Left ventricle myocardium inferior (tissue), 1 donor: ENCODE results near the gene TMEM242. TPM values are rescaled to one million over a fixed set of nuclear protein-coding genes. Genes with fewer than 3 reads are reported as not detected.
A peak's percentile ranks its signal among the peaks of the same experiment; 100 is the strongest.

Source experiments
- DNase-seq: peaks from one replicate; pipeline ENCODE4 v3.0.0-alpha.2; 2020
- H3K27ac ChIP-seq: fragments of 200-600 bp; replicated peaks from 2 replicates; pipeline ENCODE4 v1.8.0; 2021
- H3K27me3 ChIP-seq: fragments of 200-600 bp; 2 replicates; pipeline ENCODE4 v1.8.0; 2021; ENCODE audit warnings: low read depth
- H3K36me3 ChIP-seq: fragments of 200-600 bp; 2 replicates; pipeline ENCODE4 v1.8.0; 2021
- H3K4me1 ChIP-seq: fragments of 200-600 bp; 2 replicates; pipeline ENCODE4 v1.8.0; 2021
- H3K4me3 ChIP-seq: fragments of 200-600 bp; 2 replicates; pipeline ENCODE4 v1.8.0; 2021; ENCODE audit warnings: mild to moderate bottlenecking, moderate library complexity
- H3K9me3 ChIP-seq: fragments of 200-600 bp; replicated peaks from 2 replicates; pipeline ENCODE4 v1.8.0; 2021
- intact Hi-C: fragments of 100-400 bp; cut with micrococcal nuclease; formaldehyde crosslinking; loops from one replicate; pipeline ENCODE4 v1.11.0; 2022
- total RNA-seq: library from RNA; stranded (reverse); fragmentation: NEBNext Ultra II Directional; extraction: Animal tissue kit (Norgen Biotek cat#: 25700); gene quantifications from one replicate; pipeline ENCODE4 v1.2.1, GENCODE V29; 2021
- TF ChIP-seq, protein P1 (sequence below): fragments of 200-600 bp; IDR thresholded peaks from 2 replicates; pipeline ENCODE4 v1.8.0; 2021; ENCODE audit warnings: antibody characterized with exemption, mild to moderate bottlenecking, borderline replicate concordance
- donor health status: DM: no; HTN: yes; CAD: no; lungs with severe emphysema.

TMEM242 gene
- total RNA-seq, 1 donor from 2014 or later, result 19.8 TPM

GRCh38 chr6:157364705-157365104, 41.4 kb upstream of the TMEM242 start:
- TF ChIP-seq, protein P1, sequence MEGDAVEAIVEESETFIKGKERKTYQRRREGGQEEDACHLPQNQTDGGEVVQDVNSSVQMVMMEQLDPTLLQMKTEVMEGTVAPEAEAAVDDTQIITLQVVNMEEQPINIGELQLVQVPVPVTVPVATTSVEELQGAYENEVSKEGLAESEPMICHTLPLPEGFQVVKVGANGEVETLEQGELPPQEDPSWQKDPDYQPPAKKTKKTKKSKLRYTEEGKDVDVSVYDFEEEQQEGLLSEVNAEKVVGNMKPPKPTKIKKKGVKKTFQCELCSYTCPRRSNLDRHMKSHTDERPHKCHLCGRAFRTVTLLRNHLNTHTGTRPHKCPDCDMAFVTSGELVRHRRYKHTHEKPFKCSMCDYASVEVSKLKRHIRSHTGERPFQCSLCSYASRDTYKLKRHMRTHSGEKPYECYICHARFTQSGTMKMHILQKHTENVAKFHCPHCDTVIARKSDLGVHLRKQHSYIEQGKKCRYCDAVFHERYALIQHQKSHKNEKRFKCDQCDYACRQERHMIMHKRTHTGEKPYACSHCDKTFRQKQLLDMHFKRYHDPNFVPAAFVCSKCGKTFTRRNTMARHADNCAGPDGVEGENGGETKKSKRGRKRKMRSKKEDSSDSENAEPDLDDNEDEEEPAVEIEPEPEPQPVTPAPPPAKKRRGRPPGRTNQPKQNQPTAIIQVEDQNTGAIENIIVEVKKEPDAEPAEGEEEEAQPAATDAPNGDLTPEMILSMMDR, result no peak
- Histone ChIP-seq H3K9me3 (no peaks in the 10 kb centered on the region), H3K27ac (no peak overlapping the region), H3K36me3 (no peaks in the 10 kb centered on the region), H3K4me1 (no peaks in the 10 kb centered on the region), H3K4me3 (no peak overlapping the region), H3K27me3 (no peaks in the 10 kb centered on the region)
- intact Hi-C loops, result no loop called here
- DNase-seq, result no peak

DNA sequence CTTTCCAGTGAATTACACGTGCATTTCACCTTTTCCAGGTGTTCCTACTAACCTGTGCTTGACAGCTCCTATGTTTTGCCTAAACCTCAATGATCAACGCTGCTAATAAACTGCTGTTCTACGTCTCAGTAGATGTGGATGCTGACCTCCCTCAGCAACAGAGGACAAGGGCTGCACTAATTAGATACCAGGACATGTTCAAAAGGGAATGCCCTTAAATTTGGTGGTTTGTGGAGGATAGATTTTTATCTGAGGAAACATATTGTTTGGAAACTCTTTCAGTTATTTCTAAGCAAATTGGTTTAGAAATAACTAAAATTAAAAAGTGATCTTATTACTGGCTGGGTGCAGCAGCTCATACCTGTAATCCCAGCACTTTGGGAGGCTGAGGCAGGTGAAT, 38.6 kb upstream of the TMEM242 start:
- intact Hi-C loops, result no loop called here
- no peak overlapping the region for H3K4me3 ChIP-seq
- TF ChIP-seq, protein P1, result no peak
- no peak overlapping the region for H3K27ac ChIP-seq
- H3K27me3 ChIP-seq, result no peaks in the 10 kb centered on the region
- no peaks in the 10 kb centered on the region for H3K36me3 ChIP-seq
- no peak for DNase-seq
- no peaks in the 10 kb centered on the region for H3K4me1 ChIP-seq
- H3K9me3 ChIP-seq, result no peaks in the 10 kb centered on the region

DNA sequence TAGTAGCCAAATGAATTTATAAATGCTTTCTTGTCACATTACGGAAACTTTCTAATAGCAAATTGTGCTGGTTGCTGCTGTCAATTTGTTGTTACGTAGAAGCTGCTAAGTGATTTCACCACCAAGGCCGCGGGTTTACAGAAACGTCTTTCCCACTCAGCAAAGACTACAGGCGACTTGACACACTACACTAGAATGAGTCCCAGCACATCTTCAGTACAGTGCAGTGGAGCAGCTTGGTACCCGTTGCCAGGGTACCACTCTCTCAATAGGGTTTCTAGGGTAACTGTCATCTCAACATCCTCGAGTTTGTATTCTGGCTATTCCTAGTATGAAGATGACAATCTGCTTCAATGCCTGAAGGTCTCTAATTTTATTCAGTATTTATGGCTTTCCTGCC, 35.0 kb upstream of the TMEM242 start:
- no peaks in the 10 kb centered on the region for H3K9me3 ChIP-seq
- DNase-seq, result no peak
- H3K36me3 ChIP-seq, result no peaks in the 10 kb centered on the region
- H3K4me3 ChIP-seq, result no peak overlapping the region
- no peaks in the 10 kb centered on the region for H3K4me1 ChIP-seq
- no peak overlapping the region for H3K27ac ChIP-seq
- H3K27me3 ChIP-seq, result no peaks in the 10 kb centered on the region
- intact Hi-C loops, result no loop called here
- TF ChIP-seq, protein P1, result no peak

DNA sequence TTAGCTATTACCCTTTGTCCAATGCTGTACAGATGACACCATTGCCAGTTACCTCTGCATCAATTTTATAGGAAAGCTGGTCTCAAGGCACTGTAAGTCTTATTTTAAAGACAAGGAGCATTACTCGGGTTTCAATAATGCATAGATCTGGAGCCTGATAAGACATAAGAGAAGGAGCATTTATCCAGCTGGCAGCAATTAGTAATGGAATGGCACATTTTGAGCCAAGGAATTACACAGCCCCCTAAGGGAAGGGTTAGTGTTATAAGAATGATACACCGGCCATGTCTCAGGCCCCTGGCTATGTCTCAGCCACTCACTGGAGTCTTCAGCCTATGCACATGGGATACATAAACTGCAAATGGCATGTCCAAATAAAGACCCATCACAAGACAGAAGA, 23.1 kb upstream of the TMEM242 start:
- intact Hi-C loops, result no loop called here
- no peaks in the 10 kb centered on the region for H3K4me1 ChIP-seq
- no peak overlapping the region for H3K27ac ChIP-seq
- DNase-seq, result no peak
- H3K27me3 ChIP-seq, result no peaks in the 10 kb centered on the region
- TF ChIP-seq, protein P1, result no peak
- peaks cover 8% of the 10 kb centered on the region for H3K9me3 ChIP-seq
- H3K36me3 ChIP-seq, result no peaks in the 10 kb centered on the region
- H3K4me3 ChIP-seq, result no peak overlapping the region

DNA sequence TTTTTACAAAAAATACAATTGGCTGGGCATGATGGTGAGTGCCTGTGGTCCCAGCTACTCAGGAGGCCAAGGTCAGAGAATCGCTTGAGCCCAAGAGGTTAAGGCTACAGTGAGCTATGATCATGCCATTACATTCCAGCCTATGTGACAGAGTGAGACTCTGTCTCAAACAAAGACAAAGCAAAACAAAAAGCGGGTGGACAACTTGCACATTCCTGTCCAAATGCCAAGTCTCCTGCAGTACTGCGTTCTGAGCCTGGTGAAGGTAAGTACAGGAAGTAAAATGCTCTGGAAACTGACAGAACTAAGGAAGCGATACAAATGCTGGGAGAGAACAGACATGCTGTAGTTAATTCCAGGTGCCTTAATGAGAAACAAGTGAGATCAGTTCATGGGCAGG, 20.4 kb upstream of the TMEM242 start:
- Histone ChIP-seq H3K27ac (no peak overlapping the region), H3K36me3 (no peaks in the 10 kb centered on the region), H3K27me3 (no peaks in the 10 kb centered on the region), H3K9me3 (no peaks in the 10 kb centered on the region), H3K4me1 (no peaks in the 10 kb centered on the region), H3K4me3 (no peak overlapping the region)
- no peak for DNase-seq
- intact Hi-C loops, result no loop called here
- TF ChIP-seq, protein P1, result no peak

GRCh38 chr6:157339432-157339831, 16.1 kb upstream of the TMEM242 start:
- no peaks in the 10 kb centered on the region for H3K27me3 ChIP-seq
- no peaks in the 10 kb centered on the region for H3K4me1 ChIP-seq
- intact Hi-C loops, result no loop called here
- DNase-seq, result no peak
- no peaks in the 10 kb centered on the region for H3K9me3 ChIP-seq
- no peak overlapping the region for H3K27ac ChIP-seq
- TF ChIP-seq, protein P1, result peak; percentile 13
- no peak overlapping the region for H3K4me3 ChIP-seq
- H3K36me3 ChIP-seq, result no peaks in the 10 kb centered on the region
